C4-2B (cell line): Measurements from ENCODE around the gene F2.
"Not testable (repeated sequence)": the region's sequence is repeated elsewhere in the genome, so short reads cannot be mapped to it uniquely, and the experiment has no call there.

Experiments
- H3K27ac ChIP-seq: fragments of 450-650 bp; 2 replicates; pipeline ENCODE4 v1.5.1; 2017
- CTCF ChIP-seq: fragments of 450-650 bp; conservative IDR thresholded peaks from 2 replicates; pipeline ENCODE4 v1.5.1; 2017; ENCODE audit warnings: mild to moderate bottlenecking
- ZFX ChIP-seq: fragments of 450-650 bp; IDR thresholded peaks from 2 replicates; pipeline ENCODE4 v1.6.1; 2017

Gene F2

GRCh38 chr11:46706886-46707285, 12.1 kb upstream of the F2 start:
- H3K27ac ChIP-seq, result no peak overlapping the region
- TF ChIP-seq CTCF (no peak), ZFX (no peak)

GRCh38 chr11:46709351-46709750, 9.7 kb upstream of the F2 start:
- not testable (repeated sequence) for H3K27ac ChIP-seq

GRCh38 chr11:46710821-46711269, 8.2 kb upstream of the F2 start:
- H3K27ac ChIP-seq, result no peak overlapping the region
- TF ChIP-seq ZFX (no peak), CTCF (no peak)

- H3K27ac ChIP-seq, result no peak overlapping the region
- TF ChIP-seq ZFX (no peak), CTCF (no peak)
Observed at GRCh38 chr11:46711303-46711702, 7.7 kb upstream of the F2 start.

- no peak for TF ChIP-seq ZFX
- no peak for TF ChIP-seq CTCF
- H3K27ac ChIP-seq, result no peak overlapping the region
Observed at GRCh38 chr11:46712874-46713576, 6.0 kb upstream of the F2 start.

GRCh38 chr11:46717825-46718154, 1.2 kb upstream of the F2 start:
- peak overlapping the region; percentile 60 for H3K27ac ChIP-seq

GRCh38 chr11:46718155-46719019, 626 bp upstream of the F2 start:
- TF ChIP-seq ZFX (peak; percentile 30; the same call in 1 of the 2 replicates), CTCF (no peak)
- H3K27ac ChIP-seq, result peak overlapping the region; percentile 60

GRCh38 chr11:46719543-46720218, 668 bp downstream of the F2 start:
- H3K27ac ChIP-seq, result peak overlapping the region; percentile 60; the same call in 1 of the 2 replicates
- TF ChIP-seq ZFX, result no peak
- no peak for TF ChIP-seq CTCF
